K562 (cell line): ENCODE data around the gene SGIP1. TPM values are rescaled to one million over a fixed set of nuclear protein-coding genes. Genes with fewer than 3 reads are reported as not detected.

Experiments used
- ATAC-seq: fragments of 200-7000 bp; cut with Tn5 transposase; 3 replicates; pipeline ENCODE4 v1.9.1; 2020; ENCODE audit warnings: moderate library complexity
- Bru-seq: library from RNA; stranded (reverse); fragments of 400-500 nt; gene quantifications from one replicate; lab custom pipeline; 2021; lab: Mats Ljungman, UMichigan
- BruChase-seq, 2 experiments: library from RNA; stranded (reverse); fragments of 400-500 nt; gene quantifications; one replicate each; lab custom pipeline; 2021; lab: Mats Ljungman, UMichigan
- BruUV-seq: library from RNA; stranded (reverse); fragments of 400-500 nt; replicated peaks from 2 replicates; lab custom pipeline; 2021; lab: Mats Ljungman, UMichigan
- CTCF ChIA-PET: fragments of 300-600 bp; formaldehyde crosslinking; extraction: SDS; loops from one replicate; lab custom pipeline; 2021; ENCODE audit warnings: low intra/inter-chr PET ratio; lab: Yijun Ruan, JAX
- POLR2A ChIA-PET: fragments of 300-600, 350-650 bp; sonication (Branson Sonifier 250); formaldehyde crosslinking; extraction: SDS; loops from one replicate; lab custom pipeline; 2021; ENCODE audit warnings: antibody characterized with exemption, inconsistent platforms; lab: Yijun Ruan, JAX
- DNase-seq, 4 experiments: peaks; one replicate each; pipeline versions ENCODE4 v3.0.0 to v3.0.0-alpha.2; 2011 to 2018; ENCODE audit warnings: low spot score in 3 of 4, mixed read lengths in 3 of 4; ENCODE audit errors: extremely low read depth in 1 of 4
- FAIRE-seq: peaks from 2 replicates; lab custom pipeline; 2011; peaks lifted over from hg19 to GRCh38; lab: Jason Lieb, UNC
- H2AFZ ChIP-seq: 2 replicates; pipeline ENCODE4 v1.6.0; 2011; ENCODE audit warnings: low read depth, low read length, control low read depth, inconsistent platforms
- H3K27ac ChIP-seq: fragments of 200-600 bp; 3 replicates; pipeline ENCODE4 v1.8.0; 2011; ENCODE audit warnings: low read depth, mild to moderate bottlenecking, control low read depth, inconsistent platforms, low read length, moderate library complexity, mixed read lengths; ENCODE audit errors: extremely low read depth
- H3K27me3 ChIP-seq, 2 experiments: fragments of 300-600 bp in 1 of 2; 2 replicates in 1 of 2; 3 replicates in 1 of 2; pipeline versions ENCODE4 v1.6.0 to v1.8.0; 2011; ENCODE audit warnings: inconsistent platforms in 2 of 2, low read length in 2 of 2, mild to moderate bottlenecking in 1 of 2, mixed read lengths in 1 of 2, moderate library complexity in 1 of 2; ENCODE audit not compliant: control insufficient read depth in 2 of 2, insufficient read depth in 2 of 2
- H3K36me3 ChIP-seq: fragments of 300-600 bp; 3 replicates; pipeline ENCODE4 v1.8.0; 2011; ENCODE audit warnings: mild to moderate bottlenecking, low read length, inconsistent platforms; ENCODE audit not compliant: control insufficient read depth, insufficient read depth
- H3K4me1 ChIP-seq, 2 experiments: fragments of 200-600 bp in 1 of 2; replicated peaks in 1 of 2; 2 replicates in 1 of 2; 3 replicates in 1 of 2; pipeline versions ENCODE4 v1.5.1 to v1.8.0; 2011; ENCODE audit warnings: inconsistent platforms in 2 of 2, low read length in 2 of 2, mild to moderate bottlenecking in 1 of 2, mixed read lengths in 1 of 2, moderate library complexity in 1 of 2; ENCODE audit not compliant: control insufficient read depth in 2 of 2, insufficient read depth in 2 of 2
- H3K4me2 ChIP-seq: 2 replicates; pipeline ENCODE4 v1.6.1; 2011; ENCODE audit warnings: low read length, control low read depth, inconsistent platforms, mixed read lengths; ENCODE audit not compliant: insufficient read depth
- H3K4me3 ChIP-seq: fragments of 200-600 bp; sonication (generic), shearing (Covaris generic); 2 replicates; pipeline ENCODE4 v1.5.1; 2016; ENCODE audit warnings: control low read depth, inconsistent platforms
- H3K79me2 ChIP-seq: fragments of 200-600 bp; 3 replicates; pipeline ENCODE4 v1.8.0; 2011; ENCODE audit warnings: low read length, inconsistent platforms; ENCODE audit not compliant: control insufficient read depth, insufficient read depth
- H3K9ac ChIP-seq, 2 experiments: 2 replicates each; pipeline versions ENCODE4 v1.6.0 to v1.6.1; 2011; ENCODE audit warnings: low read depth in 2 of 2, low read length in 2 of 2, control low read depth in 1 of 2, inconsistent platforms in 1 of 2, mild to moderate bottlenecking in 1 of 2, mixed read lengths in 1 of 2; ENCODE audit not compliant: insufficient read depth in 1 of 2
- H3K9me1 ChIP-seq: one replicate; pipeline ENCODE4 v1.6.0; 2011; ENCODE audit warnings: inconsistent platforms, mild to moderate bottlenecking, low read length, moderate library complexity; ENCODE audit not compliant: control insufficient read depth, insufficient read depth
- H3K9me3 ChIP-seq: replicated peaks from 2 replicates; pipeline ENCODE4 v1.5.1; 2011; ENCODE audit warnings: low read depth, low read length, inconsistent platforms; ENCODE audit not compliant: control insufficient read depth, insufficient read depth
- H4K20me1 ChIP-seq: replicated peaks from 2 replicates; pipeline ENCODE4 v1.6.1; 2011; ENCODE audit warnings: low read length, inconsistent platforms, mixed read lengths; ENCODE audit not compliant: control insufficient read depth, insufficient read depth
- ARID1B ChIP-seq: fragments of 450-650 bp; IDR thresholded peaks from 2 replicates; pipeline ENCODE4 v1.6.1; 2016; ENCODE audit warnings: antibody characterized with exemption, mild to moderate bottlenecking, inconsistent platforms
- BCL6 ChIP-seq: fragments of 250-450 bp; sonication (Bioruptor Pico); IDR thresholded peaks from 2 replicates; pipeline ENCODE4 v1.4.0; 2020
- CHD1 ChIP-seq: fragments of 200-600 bp; sonication (generic); IDR thresholded peaks from one replicate; pipeline ENCODE4 v1.6.1; 2012; ENCODE audit warnings: mild to moderate bottlenecking, moderate library complexity, low read length, inconsistent platforms
- HNRNPH1 ChIP-seq: fragments of 200-400 bp; formaldehyde crosslinking; optimal IDR thresholded peaks from 2 replicates; pipeline ENCODE3; 2017; ENCODE audit warnings: low read depth, mild to moderate bottlenecking, low read length, moderate library complexity
- NCOA1 ChIP-seq: fragments of 450-650 bp; IDR thresholded peaks from 2 replicates; pipeline ENCODE4 v1.6.1; 2016; ENCODE audit warnings: low read depth
- NCOR1 ChIP-seq: fragments of 450-650 bp; IDR thresholded peaks from 2 replicates; pipeline ENCODE4 v1.6.1; 2016; ENCODE audit warnings: mild to moderate bottlenecking, moderate library complexity
- NR2C1 ChIP-seq, 2 experiments: fragments of 450-650 bp; IDR thresholded peaks; 2 replicates each; pipeline ENCODE4 v1.6.1; 2017; ENCODE audit warnings: mild to moderate bottlenecking in 2 of 2, antibody characterized with exemption in 1 of 2, inconsistent platforms in 1 of 2, missing compliant biosample characterization in 1 of 2, missing genetic modification characterization in 1 of 2
- POLR2AphosphoS5 ChIP-seq: IDR thresholded peaks from 2 replicates; pipeline ENCODE4 v1.6.1; 2011; ENCODE audit warnings: mild to moderate bottlenecking, low read depth, low read length, moderate library complexity; ENCODE audit not compliant: control insufficient read depth, insufficient read depth
- RBM39 ChIP-seq: fragments of 200-400 bp; formaldehyde crosslinking; optimal IDR thresholded peaks from 2 replicates; pipeline ENCODE3; 2018; ENCODE audit warnings: low read depth, low read length
- SAFB2 ChIP-seq: fragments of 200-400 bp; formaldehyde crosslinking; IDR thresholded peaks from 2 replicates; pipeline ENCODE4 v1.6.1; 2018; ENCODE audit warnings: borderline replicate concordance, low read length, low read depth, moderate library complexity; ENCODE audit not compliant: severe bottlenecking
- WGBS: fragments of 100-300 bp; shearing (Covaris generic); methylation state at CpG from one replicate; pipeline ENCODE4 v1.1.6; 2016; ENCODE audit warnings: low coverage, mixed read lengths; ENCODE audit not compliant: insufficient coverage; ENCODE audit errors: missing lambda C conversion rate; 5-methylcytosine and 5-hydroxymethylcytosine counted together
- in situ Hi-C: fragments of 300-500 bp; cut with MboI; formaldehyde crosslinking; loops from 4 replicates; pipeline ENCODE4 v1.15.0; 2018; ENCODE audit warnings: inconsistent platforms, mixed read lengths
- intact Hi-C: fragments of 100-400 bp; cut with micrococcal nuclease; formaldehyde crosslinking; loops from 2 replicates; pipeline ENCODE4 v1.14.2; 2022
- long read RNA-seq, 3 experiments: library from polyadenylated mRNA in 2 of 3; library from RNA in 1 of 3; unstranded in 2 of 3; stranded (forward) in 1 of 3; transcript quantifications; one replicate each; pipeline ENCODE4 v2.0.0, GENCODE V29; 2019 to 2022
- polyA minus RNA-seq, 3 experiments: library from RNA; depleted of rRNA, polyadenylated mRNA; stranded (reverse); fragments of >200 nt; gene quantifications; 2 replicates each; pipeline ENCODE4 v1.2.3, GENCODE V29; 2011
- polyA plus RNA-seq, 8 experiments: library from polyadenylated mRNA; depleted of rRNA in 4 of 8; stranded (reverse) in 5 of 8; unstranded in 3 of 8; fragments of >200 nt; fragmentation: Nextera tagmentation in 2 of 8; fragmentation: Illumina TruSeq in 1 of 8; extraction: Ambion mirVana in 2 of 8; extraction: Trizol in 1 of 8; gene quantifications; 2 replicates each; pipeline versions ENCODE4 v1.2.1 to v1.2.3, GENCODE V29; 2011 to 2014; ENCODE audit warnings: inconsistent platforms in 1 of 8, missing spikeins in 1 of 8
- total RNA-seq, 7 experiments: library from RNA; depleted of rRNA in 6 of 7; stranded (reverse); fragments of >200 nt in 6 of 7; fragmentation: Illumina TruSeq in 2 of 7; extraction: Trizol in 2 of 7; gene quantifications; 2 replicates each; pipeline versions ENCODE4 v1.2.1 to v1.2.3, GENCODE V29; 2011 to 2021; ENCODE audit warnings: low replicate concordance in 1 of 7
- TF ChIP-seq, protein P1 (sequence below): fragments of 450-650 bp; IDR thresholded peaks from 2 replicates; pipeline ENCODE4 v1.6.1; 2018; ENCODE audit warnings: mild to moderate bottlenecking, low read depth; ENCODE audit not compliant: partially characterized antibody
- TF ChIP-seq, protein P2 (sequence below): fragments of 250-450 bp; sonication (Bioruptor Pico); IDR thresholded peaks from 2 replicates; pipeline ENCODE4 v1.8.0; 2021; ENCODE audit warnings: borderline replicate concordance, mild to moderate bottlenecking, moderate library complexity; ENCODE audit not compliant: poor library complexity, severe bottlenecking
- TF ChIP-seq, protein P3 (sequence below): fragments of 250-450 bp; sonication (Bioruptor Pico); IDR thresholded peaks from 2 replicates; pipeline ENCODE4 v1.4.0; 2020

The SGIP1 gene
- total RNA-seq (2011; cell fraction: chromatin; rRNA removed; ENCODE audit: low replicate concordance): not detected in 2 replicates
- not detected in 2 replicates for total RNA-seq (2011; cell fraction: nucleolus; rRNA removed)
- 0.38 and 1.0 TPM in 2 replicates for total RNA-seq (2011; cell fraction: nucleoplasm; rRNA removed)
- total RNA-seq (2014; rRNA removed): not detected in 2 replicates
- not detected in 2 replicates for total RNA-seq (2014; rRNA removed; fragmentation: Illumina TruSeq; extraction: Trizol)
- not detected in 2 replicates for total RNA-seq (2015; rRNA removed; fragmentation: Illumina TruSeq; extraction: Trizol)
- 0.07 and 0.22 TPM in 2 replicates for total RNA-seq (2021)
- 0.35 TPM in 1 of 2 replicates, not detected in the other for polyA plus RNA-seq (2011; rRNA removed)
- polyA plus RNA-seq (2011; cell fraction: cytosol; rRNA removed): 0.12 TPM in 1 of 2 replicates, not detected in the other
- polyA plus RNA-seq (2011; cell fraction: nucleus; rRNA removed): 0.15 TPM in 1 of 2 replicates, not detected in the other
- polyA plus RNA-seq (2012): not detected in 2 replicates
- polyA plus RNA-seq (2014; fragmentation: Illumina TruSeq; extraction: Trizol): not detected in 2 replicates
- not detected for polyA plus RNA-seq (2014; fragmentation: Nextera tagmentation; extraction: Ambion mirVana)
- polyA plus RNA-seq (2014; rRNA removed): not detected in 2 replicates
- polyA minus RNA-seq (2011; rRNA and poly(A)+ RNA removed): not detected in 2 replicates
- polyA minus RNA-seq (2011; cell fraction: cytosol; rRNA and poly(A)+ RNA removed): not detected in 2 replicates
- not detected in 2 replicates for polyA minus RNA-seq (2011; cell fraction: nucleus; rRNA and poly(A)+ RNA removed)
- percentile 7 among the genes with signal in this experiment for Bru-seq, nascent RNA
- percentile 9 among the genes with signal in this experiment for BruChase-seq, experiment 1, labeled RNA remaining after a 2-hour chase
- percentile 11 among the genes with signal in this experiment for BruChase-seq, experiment 2, labeled RNA remaining after a 6-hour chase
- long read RNA-seq, experiment 1: 0 reads
- long read RNA-seq, experiment 2: 0 reads
- long read RNA-seq, experiment 3: 0 reads

DNA sequence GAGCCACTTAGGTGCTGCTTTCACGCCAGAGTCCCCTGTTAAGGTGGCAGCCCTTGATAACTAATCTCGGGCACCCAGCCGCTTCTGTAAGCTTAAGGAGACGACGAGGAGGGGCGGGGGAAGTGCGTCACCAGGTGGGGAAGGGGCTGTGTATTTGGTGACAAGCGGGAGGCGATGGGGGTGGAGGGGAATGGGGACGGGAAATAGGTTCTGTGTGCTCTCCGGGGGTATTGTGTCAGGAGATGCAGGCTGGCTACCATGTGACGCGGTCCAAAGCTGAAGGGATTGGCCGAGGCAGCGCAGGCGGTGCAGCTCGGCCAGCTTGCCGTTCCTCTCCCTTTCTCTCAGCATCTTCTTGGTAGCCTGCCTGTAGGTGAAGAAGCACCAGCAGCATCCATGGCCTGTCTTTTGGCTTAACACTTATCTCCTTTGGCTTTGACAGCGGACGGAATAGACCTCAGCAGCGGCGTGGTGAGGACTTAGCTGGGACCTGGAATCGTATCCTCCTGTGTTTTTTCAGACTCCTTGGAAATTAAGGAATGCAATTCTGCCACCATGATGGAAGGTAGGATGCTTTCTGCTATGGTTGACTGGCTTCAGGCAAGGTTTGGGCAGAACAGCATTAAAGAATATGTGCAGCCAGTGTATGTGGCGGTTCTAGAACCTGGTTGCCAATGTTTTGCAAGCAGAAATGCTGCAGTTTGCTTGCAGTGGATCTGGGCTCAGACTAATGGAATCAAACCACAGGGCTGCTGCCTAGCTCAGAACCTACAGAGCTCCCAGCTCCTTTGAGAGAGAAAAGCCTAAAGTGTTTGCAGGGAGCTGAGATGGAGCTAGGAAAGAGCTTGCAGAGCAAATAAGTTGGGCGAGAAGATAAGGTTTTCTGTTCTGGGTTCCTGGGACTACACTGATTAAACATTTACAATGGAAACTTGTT, at the start of gene SGIP1:
Gene SGIP1 (plus strand): TSS at position 350 of the 937 bp plus-strand sequence. CDS start 206 bp downstream, at position 556.
- peak; percentile 18 to 72 (median 48) for DNase-seq
- TF ChIP-seq BCL6 (CRISPR knock-in tag) (no peak), SAFB2 (no peak), CHD1 (no peak), POLR2AphosphoS5 (peak; percentile 78), ARID1B (peak; percentile 91), HNRNPH1 (no peak), RBM39 (no peak), NCOA1 (no peak), NCOR1 (peak; percentile 73), NR2C1 (IDR thresholded peaks at IDR 0.05) (no peak), NR2C1 (tag; IDR thresholded peaks at IDR 0.05) (no peak)
- TF ChIP-seq, protein P1, sequence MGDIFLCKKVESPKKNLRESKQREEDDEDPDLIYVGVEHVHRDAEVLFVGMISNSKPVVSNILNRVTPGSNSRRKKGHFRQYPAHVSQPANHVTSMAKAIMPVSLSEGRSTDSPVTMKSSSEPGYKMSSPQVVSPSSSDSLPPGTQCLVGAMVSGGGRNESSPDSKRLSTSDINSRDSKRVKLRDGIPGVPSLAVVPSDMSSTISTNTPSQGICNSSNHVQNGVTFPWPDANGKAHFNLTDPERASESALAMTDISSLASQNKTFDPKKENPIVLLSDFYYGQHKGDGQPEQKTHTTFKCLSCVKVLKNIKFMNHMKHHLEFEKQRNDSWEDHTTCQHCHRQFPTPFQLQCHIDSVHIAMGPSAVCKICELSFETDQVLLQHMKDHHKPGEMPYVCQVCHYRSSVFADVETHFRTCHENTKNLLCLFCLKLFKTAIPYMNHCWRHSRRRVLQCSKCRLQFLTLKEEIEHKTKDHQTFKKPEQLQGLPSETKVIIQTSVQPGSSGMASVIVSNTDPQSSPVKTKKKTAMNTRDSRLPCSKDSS: no peak
- TF ChIP-seq, protein P2, sequence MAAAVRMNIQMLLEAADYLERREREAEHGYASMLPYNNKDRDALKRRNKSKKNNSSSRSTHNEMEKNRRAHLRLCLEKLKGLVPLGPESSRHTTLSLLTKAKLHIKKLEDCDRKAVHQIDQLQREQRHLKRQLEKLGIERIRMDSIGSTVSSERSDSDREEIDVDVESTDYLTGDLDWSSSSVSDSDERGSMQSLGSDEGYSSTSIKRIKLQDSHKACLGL (CRISPR knock-in tag): no peak
- TF ChIP-seq, protein P3, sequence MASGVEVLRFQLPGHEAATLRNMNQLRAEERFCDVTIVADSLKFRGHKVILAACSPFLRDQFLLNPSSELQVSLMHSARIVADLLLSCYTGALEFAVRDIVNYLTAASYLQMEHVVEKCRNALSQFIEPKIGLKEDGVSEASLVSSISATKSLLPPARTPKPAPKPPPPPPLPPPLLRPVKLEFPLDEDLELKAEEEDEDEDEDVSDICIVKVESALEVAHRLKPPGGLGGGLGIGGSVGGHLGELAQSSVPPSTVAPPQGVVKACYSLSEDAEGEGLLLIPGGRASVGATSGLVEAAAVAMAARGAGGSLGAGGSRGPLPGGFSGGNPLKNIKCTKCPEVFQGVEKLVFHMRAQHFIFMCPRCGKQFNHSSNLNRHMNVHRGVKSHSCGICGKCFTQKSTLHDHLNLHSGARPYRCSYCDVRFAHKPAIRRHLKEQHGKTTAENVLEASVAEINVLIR (CRISPR knock-in tag): no peak

More for the DNA sequence above, at the start of gene SGIP1:
- in situ Hi-C loops (no loop called here), intact Hi-C loops (no loop called here)
- no peak within 1 kb of the TSS; a peak in 2 of 4 replicates for H3K9ac ChIP-seq
- H4K20me1 ChIP-seq: no peaks in the 10 kb centered on the region
- H3K4me3 ChIP-seq: peak within 1 kb of the TSS; percentile 17
- H2AFZ ChIP-seq: peak within 1 kb of the TSS; percentile 64
- peaks cover 8 to 17% of the 10 kb centered on the region in 2 experiments; a peak in 4 of 5 replicates for H3K27me3 ChIP-seq
- no peak within 1 kb of the TSS; the same call in 2 of the 3 replicates for H3K27ac ChIP-seq
- peak within 1 kb of the TSS; percentile 72 for H3K4me2 ChIP-seq
- ChIA-PET CTCF (no interaction called here), POLR2A (interaction anchor here (0.6 to 0.9 kb wide), 3 partner anchors 12 to 144 kb away, joined by 3 read pairs; no protein-coding TSS in a partner anchor)
- no TSS peak for BruUV-seq
- H3K9me1 ChIP-seq: no peaks in the 10 kb centered on the region
- H3K79me2 ChIP-seq: no peaks in the 10 kb centered on the region
- peak; percentile 57 for FAIRE-seq
- WGBS: 0% methylated on average over 19 of the region's 25 CpGs
- H3K9me3 ChIP-seq: no peaks in the 10 kb centered on the region
- H3K4me1 ChIP-seq: peaks cover 2 to 15% of the 10 kb centered on the region in 2 experiments; a peak in 4 of 5 replicates
- peak; percentile 87 for ATAC-seq
- no peaks in the 10 kb centered on the region for H3K36me3 ChIP-seq
